Colonic mucosa (tissue), 4 donors: Measurements from ENCODE around the gene MDM2. TPM values are rescaled to one million over a fixed set of nuclear protein-coding genes. Genes with fewer than 3 reads are reported as not detected.

Source experiments
- DNase-seq: peaks from one replicate; pipeline ENCODE4 v3.0.0-alpha.2; 2020
- H3K27ac ChIP-seq: fragments of 200-600 bp; one replicate; pipeline ENCODE4 v1.8.0; 2021
- H3K27me3 ChIP-seq: fragments of 200-600 bp; one replicate; pipeline ENCODE4 v1.8.0; 2021
- H3K36me3 ChIP-seq: fragments of 200-600 bp; one replicate; pipeline ENCODE4 v1.8.0; 2021
- H3K4me1 ChIP-seq: fragments of 200-600 bp; one replicate; pipeline ENCODE4 v1.8.0; 2021; ENCODE audit warnings: mild to moderate bottlenecking
- H3K4me3 ChIP-seq: fragments of 200-600 bp; one replicate; pipeline ENCODE4 v1.8.0; 2021
- H3K9ac ChIP-seq, 2 donors: one replicate each; pipeline ENCODE4 v1.7.0; 2013; ENCODE audit warnings: control low read depth in 2 of 2, low read depth in 2 of 2, low read length in 2 of 2
- H3K9me3 ChIP-seq: fragments of 200-600 bp; one replicate; pipeline ENCODE4 v1.8.0; 2021
- intact Hi-C: fragments of 100-400 bp; cut with DNase I; formaldehyde crosslinking; loops from one replicate; pipeline ENCODE4 v1.14.1; 2022
- total RNA-seq, 2 donors: library from RNA; stranded (reverse); fragmentation: NEBNext Ultra II Directional in 1 of 2; extraction: Animal tissue kit (Norgen Biotek cat#: 25700) in 1 of 2; gene quantifications; one replicate each; pipeline ENCODE4 v1.2.1, GENCODE V29; 2021
- TF ChIP-seq, protein P1 (sequence below): fragments of 200-600 bp; IDR thresholded peaks from one replicate; pipeline ENCODE4 v1.8.0; 2022; ENCODE audit warnings: antibody characterized with exemption, mild to moderate bottlenecking
- donor health status: healthy.
- donor health status: DM: no; HTN: no; CAD: no.
- donor health status: DM: no; HTN: no; CAD: no.

The MDM2 gene
- total RNA-seq, result 100 to 1,000 TPM in 1 of 2 donors, 10 to 100 TPM in 1; 94.8 to 107 TPM

DNA sequence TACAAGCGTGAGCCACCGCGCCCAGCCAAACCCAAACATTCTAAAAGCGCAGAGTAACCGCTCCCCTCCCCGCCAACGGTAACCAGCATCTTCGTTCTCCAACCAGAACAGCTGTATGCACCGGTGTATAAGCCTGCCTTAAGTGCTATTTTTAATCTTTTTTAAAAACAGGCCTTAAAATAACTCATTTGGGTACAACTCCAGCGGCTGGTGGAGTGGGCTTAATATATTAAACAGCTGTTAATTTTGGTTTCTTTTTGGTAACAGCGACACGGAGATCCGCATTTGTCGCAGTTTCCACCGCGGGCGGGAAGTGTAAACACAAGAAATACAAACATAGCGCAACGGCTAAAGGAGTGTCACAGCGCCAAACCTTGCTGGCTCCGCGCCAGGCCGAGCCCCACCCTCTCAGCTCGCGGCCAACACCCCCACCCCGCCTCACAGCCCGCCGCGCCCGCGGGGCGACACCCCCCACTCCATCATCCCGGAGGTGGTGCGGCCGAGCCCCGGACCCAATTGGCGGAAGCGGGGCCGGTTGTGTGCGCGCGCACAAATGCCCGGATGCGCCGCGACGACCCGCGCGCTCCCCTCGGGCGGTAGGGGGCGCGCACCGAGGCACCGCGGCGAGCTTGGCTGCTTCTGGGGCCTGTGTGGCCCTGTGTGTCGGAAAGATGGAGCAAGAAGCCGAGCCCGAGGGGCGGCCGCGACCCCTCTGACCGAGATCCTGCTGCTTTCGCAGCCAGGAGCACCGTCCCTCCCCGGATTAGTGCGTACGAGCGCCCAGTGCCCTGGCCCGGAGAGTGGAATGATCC, at the start of gene MDM2:
TSS of gene MDM2 (plus strand) at position 602 of the 812 bp plus-strand sequence. CDS start 301 bp downstream, outside the sequence.
- intact Hi-C loops, result loop anchor here (10.0 kb wide), 1 partner anchor 63 kb away; the partner anchor contains the start of gene SLC35E3
- TF ChIP-seq, protein P1, sequence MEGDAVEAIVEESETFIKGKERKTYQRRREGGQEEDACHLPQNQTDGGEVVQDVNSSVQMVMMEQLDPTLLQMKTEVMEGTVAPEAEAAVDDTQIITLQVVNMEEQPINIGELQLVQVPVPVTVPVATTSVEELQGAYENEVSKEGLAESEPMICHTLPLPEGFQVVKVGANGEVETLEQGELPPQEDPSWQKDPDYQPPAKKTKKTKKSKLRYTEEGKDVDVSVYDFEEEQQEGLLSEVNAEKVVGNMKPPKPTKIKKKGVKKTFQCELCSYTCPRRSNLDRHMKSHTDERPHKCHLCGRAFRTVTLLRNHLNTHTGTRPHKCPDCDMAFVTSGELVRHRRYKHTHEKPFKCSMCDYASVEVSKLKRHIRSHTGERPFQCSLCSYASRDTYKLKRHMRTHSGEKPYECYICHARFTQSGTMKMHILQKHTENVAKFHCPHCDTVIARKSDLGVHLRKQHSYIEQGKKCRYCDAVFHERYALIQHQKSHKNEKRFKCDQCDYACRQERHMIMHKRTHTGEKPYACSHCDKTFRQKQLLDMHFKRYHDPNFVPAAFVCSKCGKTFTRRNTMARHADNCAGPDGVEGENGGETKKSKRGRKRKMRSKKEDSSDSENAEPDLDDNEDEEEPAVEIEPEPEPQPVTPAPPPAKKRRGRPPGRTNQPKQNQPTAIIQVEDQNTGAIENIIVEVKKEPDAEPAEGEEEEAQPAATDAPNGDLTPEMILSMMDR, result peak; percentile 82

DNA sequence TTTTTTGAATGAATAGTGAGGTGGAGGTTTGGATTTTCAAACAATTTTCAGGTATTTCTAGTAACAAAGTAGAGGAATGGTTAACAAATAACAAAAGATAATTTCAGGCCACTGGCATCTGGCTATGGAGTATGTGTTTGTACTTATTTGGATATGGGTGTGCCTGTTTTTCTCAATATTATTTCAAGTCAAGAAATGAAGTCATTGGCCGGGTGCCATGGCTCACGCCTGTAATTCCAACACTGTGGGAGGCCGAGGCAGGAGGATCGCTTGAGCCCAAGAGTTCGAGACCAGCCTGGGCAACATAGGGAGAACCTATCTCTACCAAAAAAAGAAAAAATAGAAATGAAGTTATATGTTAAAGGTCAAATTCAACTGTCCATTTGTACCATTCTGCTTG, 48.1 kb upstream of the MDM2 start:
- Histone ChIP-seq H3K9me3 (no peaks in the 10 kb centered on the region), H3K9ac (no peak overlapping the region), H3K27me3 (no peaks in the 10 kb centered on the region), H3K27ac (no peak overlapping the region), H3K36me3 (no peaks in the 10 kb centered on the region), H3K4me1 (no peaks in the 10 kb centered on the region), H3K4me3 (no peak overlapping the region)
- TF ChIP-seq, protein P1, result no peak
- no peak for DNase-seq
- intact Hi-C loops, result no loop called here

More for the DNA sequence above, at the start of gene MDM2:
- Histone ChIP-seq H3K9ac (peak within 1 kb of the TSS; percentile 98 to 99), H3K27ac (peak within 1 kb of the TSS; percentile 100), H3K4me1 (no peaks in the 10 kb centered on the region), H3K27me3 (no peaks in the 10 kb centered on the region), H3K36me3 (no peaks in the 10 kb centered on the region), H3K9me3 (no peaks in the 10 kb centered on the region), H3K4me3 (peak within 1 kb of the TSS; percentile 85)
- DNase-seq, result peak; percentile 97

DNA sequence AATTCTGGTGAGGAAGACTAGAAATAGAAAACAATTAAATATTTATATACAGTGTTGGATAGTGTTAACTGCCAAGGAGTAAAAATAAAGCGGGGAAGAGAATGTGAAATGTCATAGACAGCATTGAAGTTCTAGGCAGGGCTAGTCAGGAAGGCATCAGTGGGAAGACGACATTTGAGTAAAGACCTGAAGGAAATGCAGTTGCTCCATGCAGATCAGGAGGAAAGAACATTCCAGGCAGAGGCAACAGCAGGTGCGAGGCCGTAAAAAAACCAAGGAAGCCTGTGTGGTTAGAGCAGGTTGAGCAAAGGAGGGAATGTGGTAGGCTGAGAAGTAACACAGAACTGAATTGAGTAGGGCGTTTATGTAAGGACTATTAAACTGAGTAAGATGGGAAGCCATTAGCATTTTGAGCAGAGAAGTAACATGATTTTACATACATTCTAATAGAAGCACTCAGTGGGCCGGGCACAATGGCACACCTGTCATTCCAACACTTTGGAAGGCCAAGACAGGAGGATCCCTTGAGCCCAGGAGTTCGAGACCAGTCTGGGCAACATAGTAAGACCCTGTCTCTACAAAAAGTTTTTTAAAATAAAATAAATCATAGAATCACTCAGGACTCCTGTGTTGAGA, 47.1 kb upstream of the MDM2 start:
- Histone ChIP-seq H3K4me1 (no peaks in the 10 kb centered on the region), H3K9ac (no peak overlapping the region), H3K4me3 (no peak overlapping the region), H3K9me3 (no peaks in the 10 kb centered on the region), H3K27me3 (no peaks in the 10 kb centered on the region), H3K27ac (no peak overlapping the region), H3K36me3 (no peaks in the 10 kb centered on the region)
- TF ChIP-seq, protein P1, result no peak
- DNase-seq, result no peak
- intact Hi-C loops, result no loop called here

DNA sequence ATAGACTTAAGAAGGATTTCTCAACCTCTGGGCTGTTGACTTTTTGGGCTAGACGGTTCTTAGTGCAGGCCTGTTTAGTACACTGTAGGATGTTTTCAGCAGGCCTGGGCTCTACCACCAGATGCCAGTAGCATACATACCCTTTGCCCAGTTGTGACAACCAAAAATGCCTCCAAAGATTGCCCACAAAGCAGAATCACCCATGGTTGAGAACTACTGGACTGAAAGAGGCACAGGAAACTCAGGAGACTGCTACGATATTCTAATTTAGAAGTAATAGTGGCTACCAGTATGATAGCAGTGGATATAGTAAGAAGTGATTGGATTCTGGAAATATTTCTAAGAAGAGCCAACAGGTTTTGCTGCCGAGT, 46.5 kb upstream of the MDM2 start:
- no peaks in the 10 kb centered on the region for H3K4me1 ChIP-seq
- H3K9ac ChIP-seq, result no peak overlapping the region
- TF ChIP-seq, protein P1, result no peak
- no peaks in the 10 kb centered on the region for H3K9me3 ChIP-seq
- intact Hi-C loops, result no loop called here
- no peak for DNase-seq
- no peak overlapping the region for H3K27ac ChIP-seq
- H3K27me3 ChIP-seq, result no peaks in the 10 kb centered on the region
- no peaks in the 10 kb centered on the region for H3K36me3 ChIP-seq
- no peak overlapping the region for H3K4me3 ChIP-seq

DNA sequence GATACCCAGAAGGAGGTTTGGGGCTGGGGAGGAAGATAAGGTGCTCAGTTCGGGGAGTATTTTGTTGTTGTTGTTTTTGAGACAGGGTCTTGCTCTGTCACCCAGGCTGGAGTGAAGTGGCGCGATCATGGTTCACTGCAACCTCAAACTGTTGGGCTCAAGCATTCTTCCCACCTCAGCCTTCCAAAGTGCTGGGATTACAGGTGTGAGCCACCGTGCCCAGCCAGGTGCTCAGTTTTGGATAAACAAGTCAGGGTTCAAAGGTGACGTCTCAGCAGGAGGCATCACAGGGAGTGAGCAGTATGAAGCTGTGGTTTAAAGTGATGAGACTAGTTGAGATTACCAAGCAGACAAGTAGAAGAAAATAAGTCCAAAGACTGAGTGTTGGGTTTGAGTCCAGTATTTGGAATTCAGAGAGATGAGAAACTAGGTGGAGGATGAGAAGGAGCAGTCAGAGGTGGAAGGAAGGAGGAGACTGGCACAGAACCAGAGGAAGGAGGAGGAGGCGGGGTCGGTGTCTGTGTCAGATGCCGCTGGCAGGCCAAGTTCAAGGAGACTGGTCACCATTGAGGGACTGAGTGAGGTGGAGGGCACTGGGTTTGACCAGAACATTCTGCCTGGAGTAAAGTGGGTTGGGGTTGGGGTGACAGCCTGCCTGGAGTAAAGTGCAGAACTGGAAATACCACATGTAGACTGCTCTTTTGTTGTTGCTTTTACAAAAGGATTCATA, 45.9 kb upstream of the MDM2 start:
- Histone ChIP-seq H3K4me3 (no peak overlapping the region), H3K9me3 (no peaks in the 10 kb centered on the region), H3K36me3 (no peaks in the 10 kb centered on the region), H3K9ac (no peak overlapping the region), H3K4me1 (no peaks in the 10 kb centered on the region), H3K27me3 (no peaks in the 10 kb centered on the region), H3K27ac (no peak overlapping the region)
- intact Hi-C loops, result no loop called here
- DNase-seq, result no peak
- TF ChIP-seq, protein P1, result no peak
